OCI-LY3 (cell line): ENCODE data around the gene DHCR24.

ENCODE experiments used
- H2AFZ ChIP-seq: fragments of 200-600, 300-600 bp; shearing (Covaris generic); 2 replicates; pipeline ENCODE4 v1.6.0; 2014; ENCODE audit warnings: antibody characterized with exemption, low read depth, low read length
- H3K27ac ChIP-seq: fragments of 200-600, 300-600 bp; sonication (generic); 2 replicates; pipeline ENCODE4 v1.5.1; 2014; ENCODE audit warnings: mild to moderate bottlenecking, low read length, moderate library complexity, mixed read lengths
- H3K27me3 ChIP-seq: fragments of 200-600, 300-600 bp; sonication (generic); 2 replicates; pipeline ENCODE4 v1.6.1; 2014; ENCODE audit warnings: low read depth, low read length, mixed read lengths
- H3K36me3 ChIP-seq: fragments of 200-600, 300-600 bp; sonication (generic); replicated peaks from 2 replicates; pipeline ENCODE3; 2014; ENCODE audit warnings: low read depth, low read length, mixed read lengths
- H3K4me1 ChIP-seq: fragments of 300-600, 200-600 bp; sonication (generic); 2 replicates; pipeline ENCODE4 v1.6.1; 2014; ENCODE audit warnings: low read length, mixed read lengths
- H3K4me2 ChIP-seq: fragments of 200-600, 300-600 bp; sonication (generic); 2 replicates; pipeline ENCODE4 v1.6.1; 2014; ENCODE audit warnings: low read length, mixed read lengths
- H3K4me3 ChIP-seq: fragments of 300-600, 200-600 bp; sonication (generic); 2 replicates; pipeline ENCODE4 v1.5.1; 2014; ENCODE audit warnings: antibody characterized with exemption, mild to moderate bottlenecking, low read length, moderate library complexity
- H3K79me2 ChIP-seq: fragments of 300-600, 200-600 bp; shearing (Covaris generic); 2 replicates; pipeline ENCODE4 v1.6.1; 2014; ENCODE audit warnings: mild to moderate bottlenecking, low read length, mixed read lengths
- H3K9ac ChIP-seq: fragments of 300-600, 200-600 bp; shearing (Covaris generic); 2 replicates; pipeline ENCODE4 v1.6.0; 2014; ENCODE audit warnings: mild to moderate bottlenecking, low read length, moderate library complexity
- H3K9me3 ChIP-seq: fragments of 200-600, 300-600 bp; shearing (Covaris generic); 2 replicates; pipeline ENCODE4 v1.6.1; 2014; ENCODE audit warnings: low read length, mixed read lengths; ENCODE audit not compliant: insufficient read depth
- H4K20me1 ChIP-seq: fragments of 200-600, 300-600 bp; sonication (generic); 2 replicates; pipeline ENCODE4 v1.6.1; 2016; ENCODE audit warnings: low read length, mixed read lengths; ENCODE audit not compliant: insufficient read depth
- CTCF ChIP-seq: fragments of 200-600, 300-600 bp; sonication (generic); IDR thresholded peaks from 2 replicates; pipeline ENCODE4 v1.5.1; 2014; ENCODE audit warnings: antibody characterized with exemption, low read length, low read depth
- EZH2phosphoT487 ChIP-seq: fragments of 200-600 bp; shearing (Covaris generic); IDR thresholded peaks from 2 replicates; pipeline ENCODE4 v1.6.1; 2018; ENCODE audit warnings: antibody characterized with exemption, mixed run types, low read depth

Gene DHCR24

DNA sequence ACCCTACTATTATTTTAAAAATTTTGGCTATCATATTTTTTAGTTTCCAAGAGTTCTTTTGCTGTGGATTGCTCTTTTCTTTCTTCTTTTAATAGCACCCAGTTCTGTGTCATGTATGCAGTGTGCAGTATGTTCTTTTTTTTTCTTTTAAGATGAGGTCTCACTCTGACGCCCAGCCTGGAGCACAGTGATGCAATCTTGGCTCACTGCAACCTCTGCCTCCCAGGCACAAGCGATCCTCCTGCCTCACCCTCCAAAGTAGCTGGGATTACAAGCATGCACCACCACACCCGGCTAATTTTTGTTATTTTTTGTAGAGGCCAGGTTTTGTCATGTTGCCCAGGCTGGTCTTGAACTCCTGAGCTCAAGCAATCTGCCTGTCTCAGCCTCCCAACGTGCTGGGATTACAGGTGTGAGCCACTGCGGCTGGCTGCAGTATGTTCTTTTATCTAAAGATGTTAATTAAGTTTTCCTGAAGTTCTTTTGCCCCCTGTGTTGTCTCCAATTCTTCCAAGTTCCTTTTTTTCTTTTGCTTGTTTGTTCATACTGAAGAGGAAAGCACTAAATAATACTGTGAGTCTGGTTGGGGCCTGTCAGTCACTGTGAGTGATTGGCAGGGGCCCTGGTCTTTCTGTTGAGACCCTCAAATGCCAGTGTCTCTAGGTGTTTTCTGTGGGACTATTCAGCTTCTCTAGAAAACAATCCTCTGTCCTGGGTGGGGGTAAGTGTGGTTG is 68.4 kb downstream of the DHCR24 start:
- no peak overlapping the region for H3K4me3 ChIP-seq
- no peak overlapping the region for H3K9ac ChIP-seq
- H3K9me3 ChIP-seq = no peaks in the 10 kb centered on the region
- H3K79me2 ChIP-seq = no peaks in the 10 kb centered on the region
- no peak overlapping the region for H2AFZ ChIP-seq
- no peak overlapping the region for H3K27ac ChIP-seq
- no peak for TF ChIP-seq EZH2phosphoT487
- no peak for TF ChIP-seq CTCF
- H3K36me3 ChIP-seq = no peaks in the 10 kb centered on the region
- peaks cover 7% of the 10 kb centered on the region for H3K4me1 ChIP-seq
- H3K4me2 ChIP-seq = no peak overlapping the region
- H4K20me1 ChIP-seq = no peaks in the 10 kb centered on the region
- no peaks in the 10 kb centered on the region for H3K27me3 ChIP-seq

DNA sequence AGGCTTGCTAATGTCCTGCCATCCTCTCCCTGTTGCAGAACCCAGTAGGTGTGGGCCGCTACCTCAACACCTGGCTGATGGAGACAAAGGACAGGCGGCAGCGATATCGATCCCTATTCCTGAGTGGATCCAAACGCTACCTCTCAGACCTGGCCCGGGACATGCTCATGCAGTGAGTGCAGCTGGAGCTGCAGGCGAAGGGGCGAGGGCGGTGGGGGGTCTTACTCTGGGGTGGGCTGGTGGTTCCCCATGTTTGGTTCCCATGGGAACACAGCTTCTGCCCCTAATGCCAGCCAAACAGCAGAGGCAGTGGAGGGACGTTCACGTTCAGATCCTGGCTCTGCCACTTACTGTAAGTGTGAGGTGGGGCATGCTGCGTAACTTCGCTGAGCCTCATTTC is 70.0 kb downstream of the DHCR24 start:
- no peaks in the 10 kb centered on the region for H3K9me3 ChIP-seq
- H3K27me3 ChIP-seq = no peaks in the 10 kb centered on the region
- H3K4me1 ChIP-seq = peaks cover 16% of the 10 kb centered on the region
- H3K4me3 ChIP-seq = no peak overlapping the region
- H3K4me2 ChIP-seq = no peak overlapping the region
- TF ChIP-seq CTCF (no peak), EZH2phosphoT487 (no peak)
- no peak overlapping the region for H3K9ac ChIP-seq
- H3K79me2 ChIP-seq = no peaks in the 10 kb centered on the region
- no peaks in the 10 kb centered on the region for H4K20me1 ChIP-seq
- H3K27ac ChIP-seq = no peak overlapping the region
- H3K36me3 ChIP-seq = no peaks in the 10 kb centered on the region
- H2AFZ ChIP-seq = no peak overlapping the region

DNA sequence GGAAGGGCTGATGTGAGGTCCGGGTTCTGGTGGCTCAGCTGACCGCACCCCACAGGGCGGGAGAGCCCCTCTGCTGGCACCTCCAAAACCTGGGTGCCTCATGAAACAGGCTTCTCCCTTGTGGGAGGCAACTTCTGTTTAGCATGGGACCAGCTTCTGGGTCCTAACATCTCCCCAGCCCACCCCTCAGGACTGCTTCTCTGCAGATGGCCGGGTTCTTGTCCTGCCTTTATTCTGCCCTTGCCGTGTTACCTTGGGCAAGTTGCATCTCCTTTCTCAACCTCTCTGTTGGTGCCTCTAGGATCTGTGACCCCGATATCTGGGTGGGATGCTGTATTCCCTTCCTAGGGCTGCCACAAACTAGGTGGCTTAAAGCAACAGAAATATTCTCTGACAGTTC is 70.9 kb downstream of the DHCR24 start:
- H3K79me2 ChIP-seq = no peaks in the 10 kb centered on the region
- no peaks in the 10 kb centered on the region for H3K9me3 ChIP-seq
- no peak overlapping the region for H3K4me2 ChIP-seq
- no peaks in the 10 kb centered on the region for H3K27me3 ChIP-seq
- no peak for TF ChIP-seq EZH2phosphoT487
- TF ChIP-seq CTCF = no peak
- no peak overlapping the region for H2AFZ ChIP-seq
- no peak overlapping the region for H3K4me3 ChIP-seq
- no peaks in the 10 kb centered on the region for H4K20me1 ChIP-seq
- H3K9ac ChIP-seq = no peak overlapping the region
- peaks cover 16% of the 10 kb centered on the region for H3K4me1 ChIP-seq
- no peak overlapping the region for H3K27ac ChIP-seq
- no peaks in the 10 kb centered on the region for H3K36me3 ChIP-seq

DNA sequence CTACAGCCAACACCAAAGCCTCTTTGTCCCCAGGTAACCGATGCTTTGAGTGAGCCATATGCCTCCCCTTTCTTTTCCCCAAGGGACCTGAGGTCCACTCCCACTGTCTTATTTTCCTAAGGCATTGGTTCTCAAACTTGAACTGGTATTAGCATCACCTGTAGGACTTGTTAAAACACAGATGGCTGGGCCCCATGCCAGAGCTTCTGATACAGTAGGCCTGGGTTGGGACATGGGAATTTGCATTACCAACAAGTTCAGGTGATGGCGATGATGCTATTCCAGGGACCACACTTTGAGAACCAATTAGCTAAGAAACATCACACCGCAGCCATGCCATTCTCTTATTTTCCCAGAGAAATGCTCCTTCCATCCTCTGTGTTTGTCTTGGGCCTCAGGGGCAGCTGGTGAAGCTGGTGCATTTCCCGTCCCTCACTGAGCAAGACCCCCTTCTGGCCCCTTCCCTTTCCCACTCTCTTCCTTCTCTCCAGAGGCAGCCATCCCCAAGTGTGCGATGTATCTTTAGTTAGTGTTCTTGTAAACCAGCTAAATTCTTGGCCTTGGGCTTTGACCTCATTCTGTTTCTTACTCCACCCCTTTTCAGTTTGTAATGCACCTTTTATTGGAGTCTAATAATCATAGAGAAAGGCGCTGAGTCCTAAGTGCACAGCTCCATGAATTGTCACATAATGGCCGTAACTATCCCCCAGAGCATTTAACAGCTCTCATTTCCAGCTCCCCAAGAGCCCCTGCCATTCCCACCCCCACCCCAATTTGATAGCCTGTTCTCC is 71.7 kb downstream of the DHCR24 start:
- Histone ChIP-seq H3K9ac (no peak overlapping the region), H3K79me2 (no peaks in the 10 kb centered on the region), H3K27ac (no peak overlapping the region), H3K27me3 (no peaks in the 10 kb centered on the region), H2AFZ (no peak overlapping the region), H3K4me1 (peaks cover 16% of the 10 kb centered on the region), H3K36me3 (no peaks in the 10 kb centered on the region), H3K9me3 (no peaks in the 10 kb centered on the region), H4K20me1 (no peaks in the 10 kb centered on the region), H3K4me3 (no peak overlapping the region), H3K4me2 (no peak overlapping the region)
- TF ChIP-seq CTCF = no peak
- no peak for TF ChIP-seq EZH2phosphoT487
